ENCODE results near the gene SETX.

SETX gene

DNA sequence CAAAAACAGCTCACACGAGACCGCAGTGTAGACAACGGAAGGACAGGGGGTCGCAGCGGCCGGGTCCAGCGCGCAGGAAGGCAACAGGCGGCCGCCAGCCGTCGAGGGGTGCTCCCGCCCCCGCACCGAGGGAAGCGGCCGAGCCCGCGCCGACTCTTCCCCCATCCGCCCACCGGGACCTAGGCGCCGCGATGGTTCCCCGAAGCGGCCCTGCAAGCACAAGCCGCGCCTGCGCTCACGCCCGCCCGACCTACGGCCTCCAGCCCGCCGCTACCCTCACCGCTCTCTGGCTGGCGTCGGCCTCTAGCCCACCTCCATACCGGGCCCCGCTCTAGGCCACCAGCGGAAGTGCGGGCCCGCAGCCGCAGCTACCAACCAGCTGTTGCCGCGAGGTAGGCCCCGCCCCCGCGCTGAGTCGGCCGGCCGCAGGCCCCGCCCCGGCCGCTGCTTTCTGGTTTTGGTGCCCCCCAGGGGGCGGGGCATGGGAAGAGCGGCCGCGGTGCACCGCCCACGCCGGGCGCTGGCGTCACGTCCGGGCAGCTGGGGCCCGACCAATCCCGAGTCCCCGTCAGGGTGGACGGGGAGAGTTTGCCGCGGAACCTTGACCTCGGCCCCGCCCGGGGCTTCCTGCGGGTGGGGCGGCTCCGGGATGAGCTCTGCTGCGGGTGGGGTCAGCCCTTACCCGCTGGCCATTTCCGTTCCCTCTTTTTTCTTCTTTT lies at the start of gene SETX (continued):
- TF ChIP-seq ZNF433 (tag by site-specific recombination; IDR thresholded peaks at IDR 0.05; ENCODE audit: low read depth) (no peak), ZNF335 (tag by site-specific recombination; conservative IDR thresholded peaks at IDR 0.05) (peak; percentile 5; the same call in 1 of the 2 replicates), PRDM1 (tag by site-specific recombination; IDR thresholded peaks at IDR 0.05) (no peak), ZNF404 (tag by site-specific recombination; IDR thresholded peaks at IDR 0.05) (no peak), IKZF3 (tag by site-specific recombination; IDR thresholded peaks at IDR 0.05) (no peak), KLF16 (tag by site-specific recombination; IDR thresholded peaks at IDR 0.05) (peak; percentile 69), ZNF585B (tag by site-specific recombination; IDR thresholded peaks at IDR 0.05) (no peak), OVOL3 (tag by site-specific recombination; IDR thresholded peaks at IDR 0.05) (no peak), ZNF184 (tag by site-specific recombination; IDR thresholded peaks at IDR 0.05) (no peak), ZNF394 (tag by site-specific recombination; IDR thresholded peaks at IDR 0.05; ENCODE audit: borderline replicate concordance) (no peak), HOXA7 (CRISPR knock-in tag; IDR thresholded peaks at IDR 0.05; ENCODE audit: borderline replicate concordance) (no peak), ZNF707 (tag by site-specific recombination; IDR thresholded peaks at IDR 0.05) (no peak), ZNF169 (tag by site-specific recombination; IDR thresholded peaks at IDR 0.05) (no peak), ZNF202 (tag by site-specific recombination; IDR thresholded peaks at IDR 0.05; ENCODE audit: borderline replicate concordance) (no peak), ZFP3 (tag by site-specific recombination; IDR thresholded peaks at IDR 0.05; ENCODE audit: low read depth) (no peak), ZNF146 (tag by site-specific recombination; IDR thresholded peaks at IDR 0.05) (0 out of 2 replicates have a peak, but pooled peaks have one; percentile 5), ZNF48 (tag by site-specific recombination; IDR thresholded peaks at IDR 0.05) (no peak), ZNF221 (tag by site-specific recombination; IDR thresholded peaks at IDR 0.05; ENCODE audit: borderline replicate concordance) (no peak), SCRT1 (tag by site-specific recombination; IDR thresholded peaks at IDR 0.05; ENCODE audit: borderline replicate concordance) (peak; percentile 74), ZNF133 (tag by site-specific recombination; IDR thresholded peaks at IDR 0.05) (no peak), ZNF302 (tag by site-specific recombination; IDR thresholded peaks at IDR 0.05; ENCODE audit: low read depth) (no peak), ZNF24 (tag by site-specific recombination; IDR thresholded peaks at IDR 0.05) (no peak), ZNF558 (tag by site-specific recombination; IDR thresholded peaks at IDR 0.05) (no peak), ZNF629 (tag by site-specific recombination; IDR thresholded peaks at IDR 0.05) (peak; percentile 77), ZNF426 (tag by site-specific recombination; IDR thresholded peaks at IDR 0.05) (no peak), ZNF549 (tag by site-specific recombination; IDR thresholded peaks at IDR 0.05) (no peak), ZNF112 (tag by site-specific recombination; IDR thresholded peaks at IDR 0.05) (no peak), MYNN (tag by site-specific recombination; IDR thresholded peaks at IDR 0.05; ENCODE audit: borderline replicate concordance) (no peak), SP7 (tag by site-specific recombination; IDR thresholded peaks at IDR 0.05) (peak; percentile 63), FEZF1 (tag by site-specific recombination; IDR thresholded peaks at IDR 0.05) (no peak), ZNF174 (tag by site-specific recombination; IDR thresholded peaks at IDR 0.05) (no peak), ZNF16 (tag by site-specific recombination; IDR thresholded peaks at IDR 0.05; ENCODE audit: low read depth) (no peak), ZNF274 (IDR thresholded peaks at IDR 0.05; ENCODE audit: low read length) (no peak), ZNF274 (tag by site-specific recombination; IDR thresholded peaks at IDR 0.05; ENCODE audit: borderline replicate concordance) (no peak), ZNF248 (tag by site-specific recombination; IDR thresholded peaks at IDR 0.05) (no peak), KLF10 (tag by site-specific recombination; IDR thresholded peaks at IDR 0.05) (peak; percentile 78)
- TF ChIP-seq, protein P1, sequence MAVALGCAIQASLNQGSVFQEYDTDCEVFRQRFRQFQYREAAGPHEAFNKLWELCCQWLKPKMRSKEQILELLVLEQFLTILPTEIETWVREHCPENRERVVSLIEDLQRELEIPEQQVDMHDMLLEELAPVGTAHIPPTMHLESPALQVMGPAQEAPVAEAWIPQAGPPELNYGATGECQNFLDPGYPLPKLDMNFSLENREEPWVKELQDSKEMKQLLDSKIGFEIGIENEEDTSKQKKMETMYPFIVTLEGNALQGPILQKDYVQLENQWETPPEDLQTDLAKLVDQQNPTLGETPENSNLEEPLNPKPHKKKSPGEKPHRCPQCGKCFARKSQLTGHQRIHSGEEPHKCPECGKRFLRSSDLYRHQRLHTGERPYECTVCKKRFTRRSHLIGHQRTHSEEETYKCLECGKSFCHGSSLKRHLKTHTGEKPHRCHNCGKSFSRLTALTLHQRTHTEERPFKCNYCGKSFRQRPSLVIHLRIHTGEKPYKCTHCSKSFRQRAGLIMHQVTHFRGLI (tag by site-specific recombination; IDR thresholded peaks at IDR 0.05), result peak; percentile 25; the same call in 1 of the 2 replicates
- TF ChIP-seq, protein P2, sequence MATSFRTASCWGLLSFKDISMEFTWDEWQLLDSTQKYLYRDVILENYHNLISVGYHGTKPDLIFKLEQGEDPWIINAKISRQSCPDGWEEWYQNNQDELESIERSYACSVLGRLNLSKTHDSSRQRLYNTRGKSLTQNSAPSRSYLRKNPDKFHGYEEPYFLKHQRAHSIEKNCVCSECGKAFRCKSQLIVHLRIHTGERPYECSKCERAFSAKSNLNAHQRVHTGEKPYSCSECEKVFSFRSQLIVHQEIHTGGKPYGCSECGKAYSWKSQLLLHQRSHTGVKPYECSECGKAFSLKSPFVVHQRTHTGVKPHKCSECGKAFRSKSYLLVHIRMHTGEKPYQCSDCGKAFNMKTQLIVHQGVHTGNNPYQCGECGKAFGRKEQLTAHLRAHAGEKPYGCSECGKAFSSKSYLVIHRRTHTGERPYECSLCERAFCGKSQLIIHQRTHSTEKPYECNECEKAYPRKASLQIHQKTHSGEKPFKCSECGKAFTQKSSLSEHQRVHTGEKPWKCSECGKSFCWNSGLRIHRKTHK (tag by site-specific recombination; IDR thresholded peaks at IDR 0.05), result no peak
- TF ChIP-seq, protein P3, sequence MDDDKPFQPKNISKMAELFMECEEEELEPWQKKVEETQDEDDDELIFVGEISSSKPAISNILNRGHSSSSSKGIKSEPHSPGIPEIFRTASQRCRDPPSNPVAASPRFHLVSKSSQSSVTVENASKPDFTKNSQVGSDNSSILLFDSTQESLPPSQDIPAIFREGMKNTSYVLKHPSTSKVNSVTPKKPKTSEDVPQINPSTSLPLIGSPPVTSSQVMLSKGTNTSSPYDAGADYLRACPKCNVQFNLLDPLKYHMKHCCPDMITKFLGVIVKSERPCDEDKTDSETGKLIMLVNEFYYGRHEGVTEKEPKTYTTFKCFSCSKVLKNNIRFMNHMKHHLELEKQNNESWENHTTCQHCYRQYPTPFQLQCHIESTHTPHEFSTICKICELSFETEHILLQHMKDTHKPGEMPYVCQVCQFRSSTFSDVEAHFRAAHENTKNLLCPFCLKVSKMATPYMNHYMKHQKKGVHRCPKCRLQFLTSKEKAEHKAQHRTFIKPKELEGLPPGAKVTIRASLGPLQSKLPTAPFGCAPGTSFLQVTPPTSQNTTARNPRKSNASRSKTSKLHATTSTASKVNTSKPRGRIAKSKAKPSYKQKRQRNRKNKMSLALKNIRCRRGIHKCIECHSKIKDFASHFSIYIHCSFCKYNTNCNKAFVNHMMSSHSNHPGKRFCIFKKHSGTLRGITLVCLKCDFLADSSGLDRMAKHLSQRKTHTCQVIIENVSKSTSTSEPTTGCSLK (tag by site-specific recombination; IDR thresholded peaks at IDR 0.05), result no peak

All from HEK293 (cell line).